CD4-positive, alpha-beta T cell treated with Interleukin-4 for 4 hours (primary cell): ENCODE data around the gene SLC29A1.

Experiments
- DNase-seq: peaks from one replicate; pipeline ENCODE4 v3.0.0-alpha.2; 2020

The SLC29A1 gene

GRCh38 chr6:44256775-44257024, 33.3 kb downstream of the SLC29A1 start:
- DNase-seq = no peak

GRCh38 chr6:44257025-44257752, 33.8 kb downstream of the SLC29A1 start, which contains the start of gene SLC35B2:
Gene SLC35B2, minus strand, starts transcription at chr6:44257528. Its CDS starts 118 bp downstream, at chr6:44257410.
- DNase-seq = peak; percentile 57

GRCh38 chr6:44257753-44258324, 34.4 kb downstream of the SLC29A1 start:
- no peak for DNase-seq

GRCh38 chr6:44258325-44258863, 35.0 kb downstream of the SLC29A1 start:
- DNase-seq = no peak

- no peak for DNase-seq
Measured at GRCh38 chr6:44258921-44259320, 35.5 kb downstream of the SLC29A1 start.

- no peak for DNase-seq
Measured at GRCh38 chr6:44260011-44260410, 36.6 kb downstream of the SLC29A1 start.

GRCh38 chr6:44260451-44261297, 37.3 kb downstream of the SLC29A1 start:
- DNase-seq = no peak

GRCh38 chr6:44261581-44261980, 38.2 kb downstream of the SLC29A1 start:
- DNase-seq = no peak

GRCh38 chr6:44262467-44263353, 39.3 kb downstream of the SLC29A1 start:
- DNase-seq = no peak

GRCh38 chr6:44263354-44264100, 40.1 kb downstream of the SLC29A1 start:
- peak; percentile 56 for DNase-seq

- DNase-seq = peak; percentile 37
Measured at GRCh38 chr6:44264154-44265006, 41.0 kb downstream of the SLC29A1 start.

GRCh38 chr6:44265007-44265721, 41.8 kb downstream of the SLC29A1 start, which contains the start of gene NFKBIE:
Gene NFKBIE, minus strand, starts transcription at chr6:44265551. Its CDS starts 205 bp downstream, at chr6:44265346.
- DNase-seq = peak; percentile 94

GRCh38 chr6:44265722-44266233, 42.4 kb downstream of the SLC29A1 start:
- no peak for DNase-seq

- DNase-seq = no peak
Measured at GRCh38 chr6:44266347-44266746, 43.0 kb downstream of the SLC29A1 start.

- DNase-seq = no peak
Measured at GRCh38 chr6:44267252-44267651, 43.9 kb downstream of the SLC29A1 start.

GRCh38 chr6:44268095-44268628, 44.8 kb downstream of the SLC29A1 start:
- DNase-seq = peak; percentile 63

GRCh38 chr6:44269178-44269920, 46.0 kb downstream of the SLC29A1 start:
- DNase-seq = no peak

GRCh38 chr6:44269921-44270525, 46.6 kb downstream of the SLC29A1 start, which contains the start of gene TMEM151B:
Gene TMEM151B, plus strand, starts transcription at chr6:44270450. Its CDS starts 293 bp downstream, at chr6:44270743.
- no peak for DNase-seq
